ENCODE results near the gene GCN1.

The GCN1 gene

DNA sequence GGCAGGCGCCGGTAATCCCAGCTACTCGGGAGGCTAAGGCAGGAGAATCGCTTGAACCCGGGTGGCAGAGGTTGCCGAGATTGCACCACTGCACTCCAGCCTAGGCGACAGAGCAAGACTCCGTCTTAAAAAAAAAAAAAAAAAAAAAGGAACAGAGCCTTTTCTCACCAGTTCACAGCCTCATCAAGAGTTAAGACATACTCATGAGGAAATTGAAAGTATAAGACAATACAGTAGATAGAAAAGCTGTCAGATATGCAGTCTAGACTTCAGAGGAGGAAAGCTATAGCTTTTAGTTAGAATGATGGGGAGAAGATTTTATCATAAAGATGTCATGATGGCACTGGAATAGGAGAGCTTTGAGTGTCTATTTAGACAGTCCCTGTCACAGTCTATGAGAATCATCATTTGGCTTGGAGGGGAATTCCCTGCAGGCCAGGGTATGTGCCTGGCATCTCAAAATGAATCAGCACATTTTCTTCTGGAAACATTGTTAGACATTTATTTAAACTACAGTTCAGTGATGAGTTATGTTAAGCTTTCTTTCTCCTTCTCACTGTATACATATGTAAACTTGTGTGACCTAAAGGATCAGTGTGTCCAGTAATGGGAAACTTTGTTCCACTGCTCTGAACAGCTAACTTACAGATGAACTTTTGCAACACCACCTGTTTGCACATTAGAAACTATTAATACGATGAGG is 75.1 kb downstream of the GCN1 start:
- in situ Hi-C loops (cut with MboI; ENCODE audit: low pct_unique_long_range_greater_than_20kb, low sequenced_read_pairs, unreplicated experiment): no loop called here
- TF ChIP-seq CTCF (IDR thresholded peaks at IDR 0.05; ENCODE audit: extremely low read depth, insufficient read depth, missing control alignments): no peak
- DNase-seq (ENCODE audit: low spot score): no peak

DNA sequence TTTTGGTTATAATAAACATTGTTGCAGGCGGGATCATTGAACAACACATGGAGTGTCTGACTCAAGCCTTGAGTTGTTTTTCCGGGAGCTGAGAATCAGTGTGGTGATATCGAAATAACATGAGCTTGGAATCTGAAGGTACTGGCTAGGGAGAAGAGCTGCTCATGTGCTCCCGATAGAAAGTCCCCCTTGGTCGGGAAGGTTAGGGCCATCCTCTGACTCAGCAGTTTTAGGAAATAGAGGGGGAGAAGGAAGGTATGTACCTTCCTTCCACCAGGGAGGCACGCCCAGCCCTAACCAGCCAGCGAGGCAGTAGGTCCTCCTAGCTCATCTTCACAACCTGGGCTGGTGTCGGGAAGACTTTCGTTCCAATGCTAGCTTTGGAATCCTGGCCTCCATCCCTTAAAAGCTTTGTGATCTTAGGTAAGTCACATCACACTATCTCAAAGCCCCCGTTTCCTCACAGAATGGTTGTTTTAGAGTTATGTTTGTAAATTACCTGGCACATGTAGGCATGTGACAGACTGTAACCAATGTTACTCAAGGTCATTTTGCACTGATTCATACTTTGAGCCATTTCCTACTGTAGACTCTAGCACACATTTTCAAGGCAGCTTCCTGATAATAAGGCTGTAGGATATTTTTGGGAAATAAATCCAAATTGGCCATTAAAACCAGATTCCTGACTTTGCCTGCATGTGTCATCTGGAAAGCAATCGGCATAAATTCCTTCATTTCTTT is 76.0 kb downstream of the GCN1 start:
- no peak for TF ChIP-seq CTCF (IDR thresholded peaks at IDR 0.05; ENCODE audit: extremely low read depth, insufficient read depth, missing control alignments)
- DNase-seq (ENCODE audit: low spot score): no peak
- in situ Hi-C loops (cut with MboI; ENCODE audit: low pct_unique_long_range_greater_than_20kb, low sequenced_read_pairs, unreplicated experiment): no loop called here

- no peak for DNase-seq (ENCODE audit: low spot score)
- TF ChIP-seq CTCF (IDR thresholded peaks at IDR 0.05; ENCODE audit: extremely low read depth, insufficient read depth, missing control alignments): no peak
- in situ Hi-C loops (cut with MboI; ENCODE audit: low pct_unique_long_range_greater_than_20kb, low sequenced_read_pairs, unreplicated experiment): no loop called here
Measured at GRCh38 chr12:120117961-120118320, 76.6 kb downstream of the GCN1 start.

DNA sequence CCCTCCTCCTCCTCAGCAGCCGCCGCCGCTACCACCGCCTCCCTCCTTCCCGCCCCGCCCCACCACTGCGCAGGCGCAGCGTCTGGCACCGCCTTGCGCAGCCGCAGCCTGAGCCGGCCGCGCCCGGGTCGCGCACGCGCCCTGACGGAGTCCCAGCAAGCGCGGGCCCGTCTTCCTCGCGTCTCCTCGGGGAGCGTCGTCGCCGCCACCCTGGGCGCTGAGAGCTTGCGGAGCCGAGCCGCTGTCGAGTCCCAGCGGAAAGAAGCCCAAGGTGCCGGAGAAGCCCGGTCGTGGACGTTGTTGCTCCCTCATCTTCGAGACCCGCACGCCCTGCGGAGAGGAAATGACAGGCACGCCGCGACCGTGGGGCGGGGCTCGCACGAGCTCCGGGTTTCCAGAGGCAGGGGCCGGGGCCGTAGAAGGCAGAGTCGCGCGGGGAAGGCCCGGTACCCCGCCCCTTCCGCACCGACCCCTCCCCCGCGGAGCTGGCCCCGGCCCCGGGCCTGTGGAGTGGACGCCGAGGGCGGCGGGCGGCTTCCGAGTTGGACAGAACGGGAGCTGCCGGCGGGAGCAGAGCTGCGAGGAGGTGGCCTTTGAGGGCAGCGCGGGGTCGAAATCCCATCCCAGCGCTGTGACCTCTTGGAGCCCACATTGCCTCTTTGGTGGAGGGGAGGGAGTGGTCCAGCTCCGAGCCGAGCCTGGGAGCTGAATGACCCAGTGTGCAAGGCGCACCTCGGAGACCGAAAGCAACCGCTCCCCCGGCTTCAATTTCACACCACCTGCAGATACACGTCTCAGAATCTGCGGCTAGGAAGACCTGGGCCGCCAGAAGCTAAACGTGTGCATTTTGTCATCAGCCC is 77.5 kb downstream of the GCN1 start:
- in situ Hi-C loops (cut with MboI; ENCODE audit: low pct_unique_long_range_greater_than_20kb, low sequenced_read_pairs, unreplicated experiment): no loop called here
- peak; percentile 99 for DNase-seq (ENCODE audit: low spot score)
- no peak for TF ChIP-seq CTCF (IDR thresholded peaks at IDR 0.05; ENCODE audit: extremely low read depth, insufficient read depth, missing control alignments)

DNA sequence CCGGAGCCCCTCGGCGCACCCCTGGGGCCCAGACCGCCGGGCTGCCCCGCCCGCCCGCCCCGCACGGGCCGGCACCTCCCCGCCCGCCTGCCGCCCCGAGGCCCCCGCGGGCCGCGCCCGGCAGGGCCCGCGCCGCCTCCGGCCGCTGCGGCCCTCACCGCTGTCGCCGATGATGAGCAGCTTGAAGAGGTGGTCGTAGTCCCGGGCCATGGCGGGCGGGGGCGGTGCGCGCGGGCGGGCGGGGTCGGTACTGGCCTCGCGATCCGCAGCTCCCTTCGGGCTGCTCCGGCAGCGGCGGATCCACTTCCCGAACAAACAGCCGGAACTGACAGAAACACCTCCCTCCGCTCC is 78.1 kb downstream of the GCN1 start, which contains the start of gene RAB35:
TSS of gene RAB35 (minus strand) at position 313 of the 351 bp plus-strand sequence. CDS start at position 210, 103 bp downstream.
- TF ChIP-seq CTCF (IDR thresholded peaks at IDR 0.05; ENCODE audit: extremely low read depth, insufficient read depth, missing control alignments): no peak
- in situ Hi-C loops (cut with MboI; ENCODE audit: low pct_unique_long_range_greater_than_20kb, low sequenced_read_pairs, unreplicated experiment): no loop called here
- DNase-seq (ENCODE audit: low spot score): no peak

GRCh38 chr12:120115692-120116440 is 78.6 kb downstream of the GCN1 start:
- in situ Hi-C loops (cut with MboI; ENCODE audit: low pct_unique_long_range_greater_than_20kb, low sequenced_read_pairs, unreplicated experiment): no loop called here
- no peak for TF ChIP-seq CTCF (IDR thresholded peaks at IDR 0.05; ENCODE audit: extremely low read depth, insufficient read depth, missing control alignments)
- DNase-seq (ENCODE audit: low spot score): no peak
